Thyroid gland (tissue), 4 donors: ENCODE measurements around the gene PLVAP. TPM values are rescaled to one million over a fixed set of nuclear protein-coding genes. Genes with fewer than 3 reads are reported as not detected.

Source experiments
- DNase-seq, 2 donors: peaks; one replicate each; pipeline ENCODE4 v3.0.0-alpha.2; 2019
- H3K27ac ChIP-seq, 3 donors: fragments of 200-600 bp; sonication (generic); 1 replicate in 2 of 3; 2 replicates in 1 of 3; pipeline ENCODE4 v1.5.1; 2016 to 2019; ENCODE audit warnings: mild to moderate bottlenecking in 1 of 3, moderate library complexity in 1 of 3
- H3K27me3 ChIP-seq: fragments of 200-600 bp; sonication (generic); one replicate; pipeline ENCODE4 v1.5.1; 2019
- H3K36me3 ChIP-seq, 2 donors: fragments of 200-600 bp; sonication (generic); one replicate each; pipeline ENCODE4 v1.5.1; 2016 to 2019
- H3K4me1 ChIP-seq, 2 donors: fragments of 200-600 bp; sonication (generic); one replicate each; pipeline ENCODE4 v1.5.1; 2017 to 2019
- H3K4me3 ChIP-seq, 3 donors: fragments of 200-600 bp; sonication (generic); replicated peaks in 1 of 3; 1 replicate in 2 of 3; 2 replicates in 1 of 3; pipeline ENCODE4 v1.5.1; 2016; ENCODE audit warnings: mild to moderate bottlenecking in 1 of 3
- H3K9me3 ChIP-seq: fragments of 200-600 bp; sonication (generic); one replicate; pipeline ENCODE4 v1.5.1; 2017
- POLR2A ChIP-seq, 2 donors: fragments of 450-650 bp; IDR thresholded peaks; one replicate each; pipeline ENCODE4 v1.6.1; 2017; ENCODE audit warnings: antibody characterized with exemption in 2 of 2, mild to moderate bottlenecking in 2 of 2, moderate library complexity in 1 of 2
- WGBS, 2 donors: methylation state at CpG; one replicate each; pipeline ENCODE4 v1.1.5; 2017; 5-methylcytosine and 5-hydroxymethylcytosine counted together
- intact Hi-C: fragments of 100-400 bp; cut with DNase I; formaldehyde crosslinking; loops from one replicate; pipeline ENCODE4 v1.15.1; 2023
- total RNA-seq, 4 donors: library from RNA; depleted of rRNA; stranded (reverse); fragments of >200 nt; gene quantifications; one replicate each; pipeline ENCODE4 v1.2.3, GENCODE V29; 2016
- TF ChIP-seq, protein P1 (sequence below), 6 experiments: fragments of 200-600 bp in 3 of 6; fragments of 450-650 bp in 3 of 6; sonication (generic) in 3 of 6; IDR thresholded peaks; one replicate each; pipeline ENCODE4 v1.5.1; 2016 to 2019; ENCODE audit warnings: antibody characterized with exemption in 6 of 6, mild to moderate bottlenecking in 2 of 6, inconsistent platforms in 1 of 6, moderate library complexity in 1 of 6

PLVAP gene
- total RNA-seq, 4 donors from 2014 or later, result 103 to 322 (median 174) TPM

DNA sequence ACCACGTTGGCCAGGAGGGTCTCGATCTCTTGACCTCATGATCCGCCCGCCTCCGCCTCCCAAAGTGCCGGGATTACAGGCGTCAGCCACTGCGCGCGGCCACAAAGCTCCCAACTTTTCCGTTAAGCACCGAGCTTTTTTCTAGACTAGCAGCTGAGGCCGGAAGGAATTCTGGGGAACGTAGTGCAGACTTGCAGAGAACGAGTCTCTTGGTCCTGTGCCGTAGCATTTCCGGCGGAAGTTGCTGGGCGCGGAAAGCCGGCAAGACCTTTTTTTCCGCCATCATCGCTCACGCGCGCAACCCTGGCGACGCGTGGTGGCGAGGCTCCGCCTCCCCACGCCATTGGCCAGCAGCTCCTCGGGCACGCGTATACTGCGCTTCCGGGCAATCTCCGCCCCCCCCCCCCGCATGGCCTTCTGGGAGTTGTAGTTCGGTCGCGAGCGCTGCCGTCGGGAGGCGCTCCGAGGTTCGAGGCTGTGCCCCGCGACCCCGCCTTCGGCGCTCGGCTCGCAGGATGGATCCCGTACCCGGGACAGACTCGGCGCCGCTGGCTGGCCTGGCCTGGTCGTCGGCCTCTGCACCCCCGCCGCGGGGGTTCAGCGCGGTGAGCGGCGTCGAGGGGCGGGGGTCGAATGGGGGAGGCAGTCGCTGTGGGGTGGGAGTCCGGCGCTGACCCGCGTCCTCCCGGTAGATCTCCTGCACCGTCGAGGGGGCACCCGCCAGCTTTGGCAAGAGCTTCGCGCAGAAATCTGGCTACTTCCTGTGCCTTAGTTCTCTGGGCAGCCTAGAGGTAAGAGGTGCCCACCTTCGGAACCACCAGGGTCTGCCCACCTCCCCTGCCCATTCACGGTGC is 42.7 kb upstream of the PLVAP start, which contains the start of gene MVB12A:
TSS of gene MVB12A (plus strand) at position 427 of the 854 bp plus-strand sequence. CDS start at position 516, 89 bp downstream.
- H3K27me3 ChIP-seq, result no peaks in the 10 kb centered on the region
- intact Hi-C loops, result no loop called here
- DNase-seq, result peak; percentile 98 to 99
- peak within 1 kb of the TSS; percentile 74 to 94 (median 85) for H3K4me3 ChIP-seq
- peaks cover 8 to 10% of the 10 kb centered on the region in 2 donors for H3K4me1 ChIP-seq
- H3K9me3 ChIP-seq, result no peaks in the 10 kb centered on the region
- peak within 1 kb of the TSS; percentile 66 to 86 (median 68) for H3K27ac ChIP-seq
- TF ChIP-seq POLR2A (IDR thresholded peaks at IDR 0.05), result peak in 1 of 2 donors; percentile 52
- TF ChIP-seq, protein P1, sequence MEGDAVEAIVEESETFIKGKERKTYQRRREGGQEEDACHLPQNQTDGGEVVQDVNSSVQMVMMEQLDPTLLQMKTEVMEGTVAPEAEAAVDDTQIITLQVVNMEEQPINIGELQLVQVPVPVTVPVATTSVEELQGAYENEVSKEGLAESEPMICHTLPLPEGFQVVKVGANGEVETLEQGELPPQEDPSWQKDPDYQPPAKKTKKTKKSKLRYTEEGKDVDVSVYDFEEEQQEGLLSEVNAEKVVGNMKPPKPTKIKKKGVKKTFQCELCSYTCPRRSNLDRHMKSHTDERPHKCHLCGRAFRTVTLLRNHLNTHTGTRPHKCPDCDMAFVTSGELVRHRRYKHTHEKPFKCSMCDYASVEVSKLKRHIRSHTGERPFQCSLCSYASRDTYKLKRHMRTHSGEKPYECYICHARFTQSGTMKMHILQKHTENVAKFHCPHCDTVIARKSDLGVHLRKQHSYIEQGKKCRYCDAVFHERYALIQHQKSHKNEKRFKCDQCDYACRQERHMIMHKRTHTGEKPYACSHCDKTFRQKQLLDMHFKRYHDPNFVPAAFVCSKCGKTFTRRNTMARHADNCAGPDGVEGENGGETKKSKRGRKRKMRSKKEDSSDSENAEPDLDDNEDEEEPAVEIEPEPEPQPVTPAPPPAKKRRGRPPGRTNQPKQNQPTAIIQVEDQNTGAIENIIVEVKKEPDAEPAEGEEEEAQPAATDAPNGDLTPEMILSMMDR (IDR thresholded peaks at IDR 0.05), result no peak
- 0 to 1% methylated on average over 22 to 25 of the region's 85 CpGs for WGBS, 2 donors
- H3K36me3 ChIP-seq, result peaks cover 0 to 8% of the 10 kb centered on the region in 2 donors

DNA sequence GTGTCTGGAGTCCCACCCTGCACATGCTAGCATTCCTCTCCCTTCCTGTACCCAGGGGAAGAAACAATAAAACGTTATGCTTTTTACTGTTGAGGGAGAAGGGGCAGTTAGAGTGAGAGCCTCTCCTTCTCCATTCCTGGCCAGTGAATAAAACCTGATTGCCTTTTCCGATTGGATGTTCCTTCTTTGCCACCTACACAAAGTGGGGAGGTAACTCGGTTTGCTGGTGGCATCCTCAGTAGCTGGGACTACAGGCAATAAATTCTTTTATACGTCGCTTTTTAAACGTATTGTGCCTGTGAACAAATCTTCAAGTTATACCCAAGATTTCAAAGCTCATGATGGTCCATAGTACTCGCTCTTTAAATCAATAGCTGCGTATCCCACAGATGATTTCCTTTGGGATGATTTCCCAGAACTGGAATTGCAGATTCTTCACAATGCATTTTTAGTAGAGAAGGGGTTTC is 42.0 kb upstream of the PLVAP start:
- intact Hi-C loops, result no loop called here
- Histone ChIP-seq H3K4me3 (peak overlapping the region; percentile 19 to 74 (median 26)), H3K27ac (peak overlapping the region; percentile 66 to 86 (median 67)), H3K27me3 (no peaks in the 10 kb centered on the region), H3K9me3 (no peaks in the 10 kb centered on the region), H3K36me3 (peaks cover 0 to 8% of the 10 kb centered on the region in 2 donors), H3K4me1 (peaks cover 2 to 4% of the 10 kb centered on the region in 2 donors)
- DNase-seq, result no peak
- WGBS, 2 donors, result 36 to 42% methylated on average over 8 of the region's 8 CpGs
- TF ChIP-seq, protein P1 (IDR thresholded peaks at IDR 0.05), result no peak
- no peak for TF ChIP-seq POLR2A (IDR thresholded peaks at IDR 0.05)

GRCh38 chr19:17418710-17419109 is 41.6 kb upstream of the PLVAP start:
- H3K9me3 ChIP-seq, result no peaks in the 10 kb centered on the region
- DNase-seq, result no peak
- intact Hi-C loops, result no loop called here
- H3K4me1 ChIP-seq, result peaks cover 0 to 4% of the 10 kb centered on the region in 2 donors
- no peak overlapping the region for H3K4me3 ChIP-seq
- peaks cover 0 to 8% of the 10 kb centered on the region in 2 donors for H3K36me3 ChIP-seq
- TF ChIP-seq, protein P1 (IDR thresholded peaks at IDR 0.05), result no peak
- no peak for TF ChIP-seq POLR2A (IDR thresholded peaks at IDR 0.05)
- peak overlapping the region in 1 of 3 donors; percentile 86 for H3K27ac ChIP-seq
- H3K27me3 ChIP-seq, result no peaks in the 10 kb centered on the region
- 54 to 66% methylated on average over 3 of the region's 3 CpGs for WGBS, 2 donors

DNA sequence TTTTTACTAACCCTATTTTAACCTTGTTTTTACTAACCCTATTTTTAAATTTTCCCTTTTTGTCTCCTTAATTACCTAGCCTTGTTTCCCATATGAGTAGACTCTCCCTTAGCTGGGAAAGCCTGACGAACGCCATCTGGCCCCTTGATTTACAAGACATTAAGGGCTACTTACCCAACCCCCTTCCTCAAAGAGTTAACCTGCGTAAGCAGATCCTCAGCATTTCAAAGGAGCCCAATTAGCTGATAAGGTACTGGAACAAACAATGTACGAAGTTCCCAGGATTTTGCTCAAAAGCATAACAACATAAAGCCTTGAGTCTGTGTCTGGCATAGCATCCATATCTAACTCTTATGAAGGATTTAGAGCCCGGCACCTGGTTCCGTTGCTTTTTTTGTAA is 38.0 kb upstream of the PLVAP start:
- H3K4me1 ChIP-seq, result peaks cover 0 to 4% of the 10 kb centered on the region in 2 donors

More for the DNA sequence above, 38.0 kb upstream of the PLVAP start:
- Histone ChIP-seq H3K4me3 (no peak overlapping the region), H3K27ac (no peak overlapping the region), H3K36me3 (no peaks in the 10 kb centered on the region), H3K27me3 (no peaks in the 10 kb centered on the region), H3K9me3 (no peaks in the 10 kb centered on the region)
- TF ChIP-seq, protein P1 (IDR thresholded peaks at IDR 0.05), result no peak
- no peak for TF ChIP-seq POLR2A (IDR thresholded peaks at IDR 0.05)
- 55 to 72% methylated on average over 6 of the region's 6 CpGs for WGBS, 2 donors
- intact Hi-C loops, result no loop called here
- no peak for DNase-seq
